ENCODE results near the gene HSD11B2.

- TF ChIP-seq CTCF (IDR thresholded peaks at IDR 0.05) = no peak
- TF ChIP-seq ZFX (IDR thresholded peaks at IDR 0.05; ENCODE audit: borderline replicate concordance) = no peak
Measured at GRCh38 chr16:67383284-67383683, 47.6 kb upstream of the HSD11B2 start.

All from 22Rv1 (cell line).